Esophagus muscularis mucosa (tissue), 4 donors: Measurements from ENCODE around the gene WFDC1. TPM values are rescaled to one million over a fixed set of nuclear protein-coding genes. Genes with fewer than 3 reads are reported as not detected.

Source experiments
- DNase-seq: peaks from one replicate; pipeline ENCODE4 v3.0.0-alpha.2; 2017; ENCODE audit errors: extremely low spot score
- H3K27ac ChIP-seq, 4 donors: fragments of 200-600 bp; sonication (generic); replicated peaks in 1 of 4; 1 replicate in 3 of 4; 2 replicates in 1 of 4; pipeline ENCODE4 v1.5.1; 2016 to 2019; ENCODE audit warnings: mild to moderate bottlenecking in 1 of 4
- H3K27me3 ChIP-seq, 4 donors: fragments of 200-600 bp; sonication (generic); one replicate each; pipeline versions ENCODE4 v1.5.1 to v1.6.0; 2016 to 2019
- H3K36me3 ChIP-seq, 4 donors: fragments of 200-600 bp; sonication (generic); one replicate each; pipeline ENCODE4 v1.5.1; 2016 to 2019
- H3K4me1 ChIP-seq, 4 donors: fragments of 200-600 bp; sonication (generic); one replicate each; pipeline ENCODE4 v1.5.1; 2016 to 2019
- H3K4me3 ChIP-seq, 4 donors: fragments of 200-600 bp; sonication (generic); 1 replicate in 2 of 4; 2 replicates in 2 of 4; pipeline ENCODE4 v1.5.1; 2016 to 2019; ENCODE audit warnings: mild to moderate bottlenecking in 4 of 4, moderate library complexity in 1 of 4
- H3K9me3 ChIP-seq, 4 donors: fragments of 200-600 bp; sonication (generic); 1 replicate in 3 of 4; 2 replicates in 1 of 4; pipeline ENCODE4 v1.5.1; 2016 to 2019
- EP300 ChIP-seq: sonication (generic); formaldehyde crosslinking; IDR thresholded peaks from one replicate; pipeline ENCODE4 v1.6.1; 2017; ENCODE audit warnings: antibody characterized with exemption
- POLR2A ChIP-seq: fragments of 450-650 bp; IDR thresholded peaks from one replicate; pipeline ENCODE4 v1.6.1; 2017; ENCODE audit warnings: antibody characterized with exemption, moderate library complexity, mild to moderate bottlenecking, low read depth
- POLR2AphosphoS5 ChIP-seq, 2 donors: sonication (generic); formaldehyde crosslinking; IDR thresholded peaks; one replicate each; pipeline ENCODE4 v1.6.1; 2017; ENCODE audit warnings: antibody characterized with exemption in 2 of 2
- WGBS: methylation state at CpG from one replicate; pipeline ENCODE4 v1.1.5; 2018; 5-methylcytosine and 5-hydroxymethylcytosine counted together
- intact Hi-C: fragments of 100-400 bp; cut with DNase I; formaldehyde crosslinking; loops from one replicate; pipeline ENCODE4 v1.15.1; 2023
- total RNA-seq, 4 donors: library from RNA; depleted of rRNA; stranded (reverse); fragments of >200 nt; gene quantifications; one replicate each; pipeline versions ENCODE4 v1.1.0 to v1.2.1, GENCODE V29; 2016
- TF ChIP-seq, protein P1 (sequence below), 3 experiments: fragments of 200-600 bp in 2 of 3; fragments of 450-650 bp in 1 of 3; sonication (generic) in 2 of 3; IDR thresholded peaks; one replicate each; pipeline ENCODE4 v1.5.1; 2017 to 2019; ENCODE audit warnings: antibody characterized with exemption in 3 of 3, mild to moderate bottlenecking in 2 of 3, moderate library complexity in 1 of 3

WFDC1 gene
- total RNA-seq, 4 donors from 2014 or later = 4.6 to 29.9 (median 15.6) TPM

DNA sequence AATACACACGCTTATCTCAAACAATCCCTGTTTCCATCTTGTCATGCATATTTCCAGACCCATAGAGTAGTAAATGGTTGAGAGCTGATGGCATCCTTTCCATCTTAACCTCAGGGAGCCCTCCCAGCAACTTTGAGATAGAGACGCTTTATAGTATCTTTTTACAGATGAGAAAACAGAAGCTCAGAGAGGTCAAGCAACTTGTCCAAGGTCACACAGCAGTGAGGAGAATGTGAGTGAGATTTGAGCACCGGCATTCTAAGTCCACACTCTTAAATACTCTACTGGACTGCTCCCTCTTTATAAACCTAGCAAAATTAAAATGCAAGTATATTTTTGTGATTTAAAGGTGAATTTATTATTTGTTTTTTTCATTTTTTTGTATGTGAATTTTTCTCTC lies 35.0 kb upstream of the WFDC1 start:
- no peak overlapping the region for H3K4me3 ChIP-seq
- WGBS = 91% methylated on average over 3 of the region's 3 CpGs
- no peaks in the 10 kb centered on the region for H3K36me3 ChIP-seq
- DNase-seq = no peak
- intact Hi-C loops = no loop called here
- TF ChIP-seq EP300 = no peak
- TF ChIP-seq POLR2AphosphoS5 (IDR thresholded peaks at IDR 0.05) = no peak
- TF ChIP-seq, protein P1, sequence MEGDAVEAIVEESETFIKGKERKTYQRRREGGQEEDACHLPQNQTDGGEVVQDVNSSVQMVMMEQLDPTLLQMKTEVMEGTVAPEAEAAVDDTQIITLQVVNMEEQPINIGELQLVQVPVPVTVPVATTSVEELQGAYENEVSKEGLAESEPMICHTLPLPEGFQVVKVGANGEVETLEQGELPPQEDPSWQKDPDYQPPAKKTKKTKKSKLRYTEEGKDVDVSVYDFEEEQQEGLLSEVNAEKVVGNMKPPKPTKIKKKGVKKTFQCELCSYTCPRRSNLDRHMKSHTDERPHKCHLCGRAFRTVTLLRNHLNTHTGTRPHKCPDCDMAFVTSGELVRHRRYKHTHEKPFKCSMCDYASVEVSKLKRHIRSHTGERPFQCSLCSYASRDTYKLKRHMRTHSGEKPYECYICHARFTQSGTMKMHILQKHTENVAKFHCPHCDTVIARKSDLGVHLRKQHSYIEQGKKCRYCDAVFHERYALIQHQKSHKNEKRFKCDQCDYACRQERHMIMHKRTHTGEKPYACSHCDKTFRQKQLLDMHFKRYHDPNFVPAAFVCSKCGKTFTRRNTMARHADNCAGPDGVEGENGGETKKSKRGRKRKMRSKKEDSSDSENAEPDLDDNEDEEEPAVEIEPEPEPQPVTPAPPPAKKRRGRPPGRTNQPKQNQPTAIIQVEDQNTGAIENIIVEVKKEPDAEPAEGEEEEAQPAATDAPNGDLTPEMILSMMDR (IDR thresholded peaks at IDR 0.05) = no peak
- no peak for TF ChIP-seq POLR2A
- H3K9me3 ChIP-seq = peaks cover 0 to 9% (median 3%) of the 10 kb centered on the region in 4 donors
- no peaks in the 10 kb centered on the region for H3K4me1 ChIP-seq
- peaks cover 0 to 54% (median 0%) of the 10 kb centered on the region in 4 donors for H3K27me3 ChIP-seq
- H3K27ac ChIP-seq = no peak overlapping the region

DNA sequence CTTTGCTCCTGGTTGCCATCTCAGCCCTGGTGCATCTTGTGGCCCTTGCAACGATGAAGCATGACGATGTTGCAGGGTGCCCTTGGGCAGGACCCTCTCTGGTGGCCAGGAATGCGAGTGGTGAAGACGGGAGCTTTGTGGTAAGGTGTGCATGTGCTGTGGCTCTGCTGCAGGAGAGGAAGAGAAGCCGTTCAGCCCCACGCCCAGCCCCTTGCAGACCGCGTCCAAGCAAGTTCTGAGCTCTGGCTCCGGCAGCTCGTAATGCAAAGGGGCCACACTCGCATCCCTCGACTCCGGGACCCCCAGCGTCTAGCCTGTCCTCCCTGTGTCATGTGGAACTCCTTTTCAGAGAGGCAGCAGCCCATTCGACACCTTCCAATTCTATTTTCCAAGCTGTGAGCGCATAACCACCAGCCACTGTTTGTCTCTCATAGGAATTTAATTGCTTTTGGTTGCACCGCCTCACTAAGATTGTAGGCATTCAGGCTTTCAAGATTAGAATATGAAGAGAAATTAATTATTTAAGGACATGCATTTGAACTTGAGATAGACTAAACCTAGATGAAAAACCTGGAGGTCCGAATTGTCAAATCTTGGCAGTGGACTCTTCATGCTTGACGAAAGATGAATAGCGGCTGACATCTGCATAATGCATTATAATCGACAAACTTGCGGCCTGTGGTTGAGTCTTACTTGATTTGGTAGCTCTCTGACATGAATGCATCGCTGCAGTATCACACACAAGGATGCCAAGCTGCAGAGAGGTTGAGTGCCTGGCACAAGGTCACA lies 33.7 kb upstream of the WFDC1 start:
- 88% methylated on average over 23 of the region's 23 CpGs for WGBS
- no peak overlapping the region for H3K4me3 ChIP-seq
- intact Hi-C loops = no loop called here

DNA sequence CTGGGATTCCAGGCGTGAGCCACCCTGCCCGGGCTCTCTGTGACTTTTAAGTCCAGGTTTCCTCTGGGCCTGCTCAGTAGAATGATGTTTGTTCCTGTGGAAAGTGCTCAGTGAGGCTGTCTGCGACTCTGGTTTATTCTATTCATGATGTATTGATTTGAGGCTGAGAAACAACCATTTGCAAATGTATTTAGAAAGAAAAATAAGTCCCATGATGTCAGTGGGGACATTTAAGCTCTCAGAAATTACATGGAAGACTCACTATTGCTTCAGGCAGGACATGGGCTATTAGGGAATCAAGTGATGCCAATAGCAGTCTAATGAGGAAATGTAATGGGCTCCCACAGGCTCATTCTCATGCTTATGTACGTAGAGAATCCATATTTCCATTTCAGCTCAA lies 32.6 kb upstream of the WFDC1 start:
- H3K27ac ChIP-seq = no peak overlapping the region
- peaks cover 0 to 54% (median 0%) of the 10 kb centered on the region in 4 donors for H3K27me3 ChIP-seq
- no peak overlapping the region for H3K4me3 ChIP-seq
- H3K36me3 ChIP-seq = no peaks in the 10 kb centered on the region
- WGBS = 91% methylated on average over 4 of the region's 4 CpGs
- intact Hi-C loops = no loop called here
- TF ChIP-seq EP300 (no peak), POLR2AphosphoS5 (IDR thresholded peaks at IDR 0.05) (no peak), POLR2A (no peak)
- TF ChIP-seq, protein P1 (IDR thresholded peaks at IDR 0.05) = no peak
- no peaks in the 10 kb centered on the region for H3K9me3 ChIP-seq
- no peaks in the 10 kb centered on the region for H3K4me1 ChIP-seq
- DNase-seq = no peak

More for the DNA sequence above, 33.7 kb upstream of the WFDC1 start:
- H3K4me1 ChIP-seq = no peaks in the 10 kb centered on the region
- DNase-seq = no peak
- H3K9me3 ChIP-seq = no peaks in the 10 kb centered on the region
- no peak for TF ChIP-seq EP300
- TF ChIP-seq POLR2A = no peak
- TF ChIP-seq, protein P1 (IDR thresholded peaks at IDR 0.05) = no peak
- TF ChIP-seq POLR2AphosphoS5 (IDR thresholded peaks at IDR 0.05) = no peak
- peaks cover 0 to 54% (median 0%) of the 10 kb centered on the region in 4 donors for H3K27me3 ChIP-seq
- no peaks in the 10 kb centered on the region for H3K36me3 ChIP-seq
- no peak overlapping the region for H3K27ac ChIP-seq

DNA sequence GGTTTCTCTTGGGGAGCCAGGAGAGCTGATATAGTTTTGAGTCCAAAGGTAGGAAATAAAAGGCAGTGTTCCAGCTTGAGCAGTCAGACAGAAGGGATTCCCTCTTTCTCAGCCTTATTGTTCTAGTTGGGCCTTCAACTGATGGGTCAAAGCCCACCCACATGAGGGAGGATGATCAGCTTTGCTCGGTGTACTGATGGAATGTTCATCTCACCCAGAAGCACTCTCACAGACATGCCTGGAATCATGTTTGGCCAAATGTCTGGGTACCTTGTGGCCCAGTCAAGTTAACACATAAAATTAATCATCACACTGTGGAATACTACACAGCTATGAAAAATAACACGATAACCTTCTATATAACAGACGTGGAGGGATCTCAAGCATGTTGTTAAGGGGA lies 31.7 kb upstream of the WFDC1 start:
- Histone ChIP-seq H3K4me1 (no peaks in the 10 kb centered on the region), H3K27ac (no peak overlapping the region), H3K4me3 (no peak overlapping the region), H3K36me3 (no peaks in the 10 kb centered on the region), H3K27me3 (peaks cover 0 to 46% (median 0%) of the 10 kb centered on the region in 4 donors), H3K9me3 (no peaks in the 10 kb centered on the region)
- TF ChIP-seq POLR2AphosphoS5 (IDR thresholded peaks at IDR 0.05) = no peak
- TF ChIP-seq POLR2A = no peak
- TF ChIP-seq, protein P1 (IDR thresholded peaks at IDR 0.05) = no peak
- no peak for TF ChIP-seq EP300
- WGBS = 96% methylated on average over 3 of the region's 3 CpGs
- DNase-seq = no peak
- intact Hi-C loops = no loop called here

DNA sequence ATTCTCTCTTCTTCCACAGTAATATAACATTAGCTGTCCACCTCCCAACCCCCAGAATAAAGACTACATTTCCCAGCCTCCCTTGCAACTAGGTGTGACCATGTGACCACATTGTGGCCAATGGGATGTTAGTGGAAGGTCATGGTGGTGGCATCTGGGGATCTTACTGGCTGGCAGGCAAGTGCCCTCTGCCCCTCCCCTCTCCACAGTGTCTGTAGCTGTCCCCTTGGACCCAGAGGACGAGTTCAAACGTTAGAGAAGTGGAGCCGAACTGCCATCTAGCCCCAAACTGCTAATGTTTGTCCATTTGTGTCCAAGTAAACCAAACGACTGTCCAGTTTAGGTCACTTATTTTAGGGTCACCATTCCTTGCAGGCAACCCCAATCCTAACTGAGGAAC lies 28.2 kb upstream of the WFDC1 start:
- TF ChIP-seq EP300 = no peak
- TF ChIP-seq, protein P1 (IDR thresholded peaks at IDR 0.05) = no peak
- no peak for TF ChIP-seq POLR2AphosphoS5 (IDR thresholded peaks at IDR 0.05)
- no peak for TF ChIP-seq POLR2A
- 43% methylated on average over 1 of the region's 4 CpGs for WGBS
- H3K27me3 ChIP-seq = peaks cover 0 to 27% (median 0%) of the 10 kb centered on the region in 4 donors
- no peaks in the 10 kb centered on the region for H3K36me3 ChIP-seq
- H3K4me3 ChIP-seq = no peak overlapping the region
- intact Hi-C loops = no loop called here
- H3K4me1 ChIP-seq = no peaks in the 10 kb centered on the region
- no peaks in the 10 kb centered on the region for H3K9me3 ChIP-seq
- no peak for DNase-seq
- H3K27ac ChIP-seq = no peak overlapping the region
